Thyroid gland (tissue), 4 donors: ENCODE data around the gene GLB1L3. TPM values are rescaled to one million over a fixed set of nuclear protein-coding genes. Genes with fewer than 3 reads are reported as not detected.

Experiments
- DNase-seq, 2 donors: peaks; one replicate each; pipeline ENCODE4 v3.0.0-alpha.2; 2019
- H3K27ac ChIP-seq, 3 donors: fragments of 200-600 bp; sonication (generic); 1 replicate in 2 of 3; 2 replicates in 1 of 3; pipeline ENCODE4 v1.5.1; 2016 to 2019; ENCODE audit warnings: mild to moderate bottlenecking in 1 of 3, moderate library complexity in 1 of 3
- H3K27me3 ChIP-seq: fragments of 200-600 bp; sonication (generic); one replicate; pipeline ENCODE4 v1.5.1; 2019
- H3K36me3 ChIP-seq, 2 donors: fragments of 200-600 bp; sonication (generic); one replicate each; pipeline ENCODE4 v1.5.1; 2016 to 2019
- H3K4me1 ChIP-seq, 2 donors: fragments of 200-600 bp; sonication (generic); one replicate each; pipeline ENCODE4 v1.5.1; 2017 to 2019
- H3K4me3 ChIP-seq, 3 donors: fragments of 200-600 bp; sonication (generic); replicated peaks in 1 of 3; 1 replicate in 2 of 3; 2 replicates in 1 of 3; pipeline ENCODE4 v1.5.1; 2016; ENCODE audit warnings: mild to moderate bottlenecking in 1 of 3
- H3K9me3 ChIP-seq: fragments of 200-600 bp; sonication (generic); one replicate; pipeline ENCODE4 v1.5.1; 2017
- CTCF ChIP-seq, 6 experiments: fragments of 200-600 bp in 3 of 6; fragments of 450-650 bp in 3 of 6; sonication (generic) in 3 of 6; IDR thresholded peaks; one replicate each; pipeline ENCODE4 v1.5.1; 2016 to 2019; ENCODE audit warnings: antibody characterized with exemption in 6 of 6, mild to moderate bottlenecking in 2 of 6, inconsistent platforms in 1 of 6, moderate library complexity in 1 of 6
- POLR2A ChIP-seq, 2 donors: fragments of 450-650 bp; IDR thresholded peaks; one replicate each; pipeline ENCODE4 v1.6.1; 2017; ENCODE audit warnings: antibody characterized with exemption in 2 of 2, mild to moderate bottlenecking in 2 of 2, moderate library complexity in 1 of 2
- WGBS, 2 donors: methylation state at CpG; one replicate each; pipeline ENCODE4 v1.1.5; 2017; 5-methylcytosine and 5-hydroxymethylcytosine counted together
- intact Hi-C: fragments of 100-400 bp; cut with DNase I; formaldehyde crosslinking; loops from one replicate; pipeline ENCODE4 v1.15.1; 2023
- total RNA-seq, 4 donors: library from RNA; depleted of rRNA; stranded (reverse); fragments of >200 nt; gene quantifications; one replicate each; pipeline ENCODE4 v1.2.3, GENCODE V29; 2016

The GLB1L3 gene
- total RNA-seq, 4 donors from 2014 or later = 0.63 to 2.0 (median 0.94) TPM

DNA sequence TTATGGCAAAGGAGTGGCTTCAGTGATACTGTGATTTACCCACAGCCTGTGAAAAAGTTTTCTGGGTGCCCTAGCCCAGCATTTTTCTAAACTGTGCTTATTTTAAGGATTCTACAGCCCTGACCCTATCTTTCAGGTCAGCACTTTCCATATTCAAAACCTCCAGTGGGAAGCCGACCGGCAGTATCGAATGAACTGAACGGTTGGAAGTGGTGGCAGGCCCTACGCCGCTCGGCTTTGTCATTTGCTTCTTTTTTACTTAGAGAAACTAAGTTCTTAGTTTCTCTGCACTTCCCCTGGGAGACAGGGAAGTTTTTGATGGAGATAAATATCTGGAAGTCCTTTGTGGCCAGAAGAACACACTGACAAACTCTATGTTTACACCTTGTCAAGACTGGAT, 56.6 kb downstream of the GLB1L3 start:
- Histone ChIP-seq H3K9me3 (no peaks in the 10 kb centered on the region), H3K36me3 (no peaks in the 10 kb centered on the region), H3K27ac (no peak overlapping the region), H3K27me3 (no peaks in the 10 kb centered on the region), H3K4me3 (no peak overlapping the region), H3K4me1 (peaks cover 6 to 16% of the 10 kb centered on the region in 2 donors)
- DNase-seq = no peak
- TF ChIP-seq POLR2A (IDR thresholded peaks at IDR 0.05) (no peak), CTCF (IDR thresholded peaks at IDR 0.05) (no peak)
- WGBS, 2 donors = 80 to 87% methylated on average over 7 of the region's 7 CpGs
- intact Hi-C loops = loop anchor here (5.0 kb wide), 1 partner anchor 80 kb away; the partner anchor contains the start of genes ACAD8 and THYN1

GRCh38 chr11:134333312-134333711, 57.1 kb downstream of the GLB1L3 start:
- H3K4me3 ChIP-seq = no peak overlapping the region
- intact Hi-C loops = loop anchor here (5.0 kb wide), 1 partner anchor 81 kb away; the partner anchor contains the start of genes ACAD8 and THYN1
- H3K4me1 ChIP-seq = peaks cover 6 to 16% of the 10 kb centered on the region in 2 donors
- H3K27ac ChIP-seq = no peak overlapping the region
- no peaks in the 10 kb centered on the region for H3K36me3 ChIP-seq
- H3K9me3 ChIP-seq = no peaks in the 10 kb centered on the region
- TF ChIP-seq POLR2A (IDR thresholded peaks at IDR 0.05) (no peak), CTCF (IDR thresholded peaks at IDR 0.05) (no peak)
- WGBS, 2 donors = 77 to 87% methylated on average over 7 of the region's 7 CpGs
- H3K27me3 ChIP-seq = no peaks in the 10 kb centered on the region
- no peak for DNase-seq

DNA sequence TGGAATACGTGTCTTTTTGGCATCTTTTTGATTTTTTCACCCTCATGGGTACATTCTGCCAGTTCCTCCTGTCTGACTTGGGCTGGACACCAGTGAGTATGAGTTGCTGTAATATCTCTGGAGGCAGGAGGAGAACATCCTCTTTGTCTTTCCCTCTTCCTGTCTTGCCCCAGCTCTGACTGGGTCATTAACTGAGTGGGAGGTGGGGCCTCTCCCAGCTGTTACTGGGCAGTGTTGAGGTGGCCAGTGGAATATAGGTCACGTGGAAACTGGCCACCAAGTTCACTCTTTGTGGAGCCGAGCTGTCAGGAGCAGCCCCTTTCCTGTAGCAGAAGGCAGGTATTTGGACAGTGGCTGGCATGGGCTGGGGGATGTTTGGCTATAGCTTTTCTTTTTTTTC, 57.8 kb downstream of the GLB1L3 start:
- intact Hi-C loops = loop anchor here (5.0 kb wide), 1 partner anchor 82 kb away; the partner anchor contains the start of genes ACAD8 and THYN1
- WGBS, 2 donors = 81 to 83% methylated on average over 3 of the region's 3 CpGs

GRCh38 chr11:134334796-134335571, 58.8 kb downstream of the GLB1L3 start:
- no peak for DNase-seq
- H3K9me3 ChIP-seq = no peaks in the 10 kb centered on the region
- intact Hi-C loops = loop anchor here (5.0 kb wide), 1 partner anchor 83 kb away; the partner anchor contains the start of genes ACAD8 and THYN1
- 91 to 93% methylated on average over 10 of the region's 10 CpGs for WGBS, 2 donors
- peaks cover 6 to 16% of the 10 kb centered on the region in 2 donors for H3K4me1 ChIP-seq
- H3K27ac ChIP-seq = no peak overlapping the region
- H3K36me3 ChIP-seq = no peaks in the 10 kb centered on the region
- no peak overlapping the region for H3K4me3 ChIP-seq
- H3K27me3 ChIP-seq = no peaks in the 10 kb centered on the region
- TF ChIP-seq POLR2A (IDR thresholded peaks at IDR 0.05) (no peak), CTCF (IDR thresholded peaks at IDR 0.05) (no peak)

More for the DNA sequence above, 57.8 kb downstream of the GLB1L3 start:
- TF ChIP-seq POLR2A (IDR thresholded peaks at IDR 0.05) (no peak), CTCF (IDR thresholded peaks at IDR 0.05) (no peak)
- H3K36me3 ChIP-seq = no peaks in the 10 kb centered on the region
- no peak overlapping the region for H3K4me3 ChIP-seq
- no peaks in the 10 kb centered on the region for H3K9me3 ChIP-seq
- peaks cover 6 to 16% of the 10 kb centered on the region in 2 donors for H3K4me1 ChIP-seq
- DNase-seq = no peak
- no peaks in the 10 kb centered on the region for H3K27me3 ChIP-seq
- H3K27ac ChIP-seq = no peak overlapping the region

- no peaks in the 10 kb centered on the region for H3K9me3 ChIP-seq
- no peak for DNase-seq
- H3K36me3 ChIP-seq = no peaks in the 10 kb centered on the region
- H3K4me3 ChIP-seq = no peak overlapping the region
- peaks cover 0 to 5% of the 10 kb centered on the region in 2 donors for H3K4me1 ChIP-seq
- TF ChIP-seq POLR2A (IDR thresholded peaks at IDR 0.05) = no peak
- TF ChIP-seq CTCF (IDR thresholded peaks at IDR 0.05) = no peak
- no peak overlapping the region for H3K27ac ChIP-seq
- intact Hi-C loops = no loop called here
- no peaks in the 10 kb centered on the region for H3K27me3 ChIP-seq
- 100% methylated on average over 4 of the region's 4 CpGs for WGBS, 2 donors
Observed at GRCh38 chr11:134337051-134337450, 60.9 kb downstream of the GLB1L3 start.
